ENCODE measurements around the gene C1QB. TPM values are rescaled to one million over a fixed set of nuclear protein-coding genes. Genes with fewer than 3 reads are reported as not detected.
A peak's percentile ranks its signal among the peaks of the same experiment; 100 is the strongest.
"Not testable (repeated sequence)": the region's sequence is repeated elsewhere in the genome, so short reads cannot be mapped to it uniquely, and the experiment has no call there.

The C1QB gene
- total and polyA plus RNA-seq, 7 donors: 82.0 to 843 (median 367) TPM

- Histone ChIP-seq H3K4me3 (no peak overlapping the region), H3K27ac (no peak overlapping the region), H3K9me3 (no peaks in the 10 kb centered on the region), H3K27me3 (peaks cover 0 to 14% (median 4%) of the 10 kb centered on the region in 3 donors), H3K4me1 (no peaks in the 10 kb centered on the region), H3K36me3 (no peaks in the 10 kb centered on the region)
- TF ChIP-seq POLR2AphosphoS5 (IDR thresholded peaks at IDR 0.05) (no peak), POLR2A (IDR thresholded peaks at IDR 0.05) (no peak), EP300 (IDR thresholded peaks at IDR 0.05) (no peak), CTCF (IDR thresholded peaks at IDR 0.05) (no peak)
- DNase-seq: no peak
- 41 to 68% methylated on average over 5 of the region's 5 CpGs for WGBS, 2 donors
- intact Hi-C loops (cut with DNase I): no loop called here
Measured at GRCh38 chr1:22662318-22662717, 9.3 kb downstream of the C1QB start.

DNA sequence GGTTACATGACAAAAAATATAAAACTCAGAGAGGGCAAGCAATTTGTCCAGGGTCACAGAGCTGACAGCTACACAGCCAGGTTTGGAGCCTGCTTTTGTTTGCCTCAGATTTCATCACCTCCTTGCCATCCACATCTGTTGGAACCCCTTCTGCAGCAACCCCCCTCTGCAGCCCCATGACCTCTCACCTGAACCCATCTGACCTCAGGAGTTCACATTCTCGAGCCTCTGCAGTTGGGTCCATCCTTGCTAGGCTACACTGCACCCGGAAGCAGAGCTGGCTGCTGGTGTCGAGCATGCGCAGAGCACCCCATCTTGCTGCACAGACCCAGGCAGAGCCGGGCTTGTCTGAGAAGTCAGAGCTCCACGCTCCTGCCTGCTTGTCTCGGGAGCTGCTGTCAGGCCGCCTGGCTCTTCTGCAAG, 10.0 kb downstream of the C1QB start:
- H3K27ac ChIP-seq: no peak overlapping the region
- intact Hi-C loops (cut with DNase I): no loop called here
- no peak for DNase-seq
- WGBS, 2 donors: 79 to 80% methylated on average over 8 of the region's 8 CpGs
- H3K9me3 ChIP-seq: no peaks in the 10 kb centered on the region
- peaks cover 0 to 13% (median 4%) of the 10 kb centered on the region in 3 donors for H3K27me3 ChIP-seq
- TF ChIP-seq EP300 (IDR thresholded peaks at IDR 0.05) (no peak), CTCF (IDR thresholded peaks at IDR 0.05) (no peak), POLR2AphosphoS5 (IDR thresholded peaks at IDR 0.05) (no peak), POLR2A (IDR thresholded peaks at IDR 0.05) (no peak)
- H3K4me1 ChIP-seq: no peaks in the 10 kb centered on the region
- no peaks in the 10 kb centered on the region for H3K36me3 ChIP-seq
- H3K4me3 ChIP-seq: no peak overlapping the region

GRCh38 chr1:22665752-22666151, 12.7 kb downstream of the C1QB start:
- peak in 1 of 4 experiments; percentile 16 for TF ChIP-seq CTCF (IDR thresholded peaks at IDR 0.05)
- TF ChIP-seq EP300 (IDR thresholded peaks at IDR 0.05): no peak
- H3K4me1 ChIP-seq: no peaks in the 10 kb centered on the region
- intact Hi-C loops (cut with DNase I): no loop called here
- no peak for DNase-seq
- no peak overlapping the region for H3K27ac ChIP-seq
- H3K4me3 ChIP-seq: no peak overlapping the region
- H3K9me3 ChIP-seq: no peaks in the 10 kb centered on the region
- H3K36me3 ChIP-seq: no peaks in the 10 kb centered on the region
- peaks cover 0 to 25% (median 4%) of the 10 kb centered on the region in 3 donors for H3K27me3 ChIP-seq
- WGBS, 2 donors: 30 to 56% methylated on average over 7 of the region's 7 CpGs

DNA sequence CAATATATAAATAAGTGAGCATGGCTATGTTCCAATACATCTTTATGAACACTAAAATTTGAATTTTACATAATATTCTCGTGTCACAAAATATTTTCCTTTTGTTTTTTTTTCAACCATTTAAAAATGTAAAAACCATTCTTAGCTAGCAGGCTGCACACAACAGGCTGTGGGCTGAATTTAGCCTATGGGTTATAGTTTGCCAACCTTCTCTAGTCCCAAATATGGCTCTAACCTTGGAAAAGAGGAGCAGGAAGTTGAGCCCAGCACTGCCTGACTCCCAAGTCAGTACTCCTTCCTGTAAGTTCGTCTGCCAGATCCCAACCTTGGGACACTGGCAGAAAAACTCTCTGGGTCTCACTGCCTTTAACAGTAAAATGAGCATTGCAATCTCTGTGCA, 13.4 kb downstream of the C1QB start:
- TF ChIP-seq POLR2AphosphoS5 (IDR thresholded peaks at IDR 0.05) (no peak), POLR2A (IDR thresholded peaks at IDR 0.05) (no peak), CTCF (IDR thresholded peaks at IDR 0.05) (no peak), EP300 (IDR thresholded peaks at IDR 0.05) (no peak)
- intact Hi-C loops (cut with DNase I): no loop called here
- 67 to 74% methylated on average over 2 of the region's 2 CpGs for WGBS, 2 donors
- H3K36me3 ChIP-seq: no peaks in the 10 kb centered on the region
- DNase-seq: no peak
- H3K27me3 ChIP-seq: peaks cover 0 to 31% (median 4%) of the 10 kb centered on the region in 3 donors
- H3K4me3 ChIP-seq: no peak overlapping the region
- H3K27ac ChIP-seq: no peak overlapping the region
- H3K4me1 ChIP-seq: no peaks in the 10 kb centered on the region
- no peaks in the 10 kb centered on the region for H3K9me3 ChIP-seq

GRCh38 chr1:22668840-22669239, 15.8 kb downstream of the C1QB start:
- H3K27ac ChIP-seq; H3K4me3 ChIP-seq; intact Hi-C loops (cut with DNase I); DNase-seq; H3K9me3 ChIP-seq; H3K4me1 ChIP-seq; H3K36me3 ChIP-seq: not testable (repeated sequence)
- peaks cover 3 to 45% (median 3%) of the 10 kb centered on the region in 3 donors for H3K27me3 ChIP-seq
- WGBS, 2 donors: 83 to 96% methylated on average over 2 of the region's 2 CpGs

Measured in sigmoid colon (tissue), 7 donors.